Measurements from ENCODE around the gene NRIP1.

NRIP1 gene

DNA sequence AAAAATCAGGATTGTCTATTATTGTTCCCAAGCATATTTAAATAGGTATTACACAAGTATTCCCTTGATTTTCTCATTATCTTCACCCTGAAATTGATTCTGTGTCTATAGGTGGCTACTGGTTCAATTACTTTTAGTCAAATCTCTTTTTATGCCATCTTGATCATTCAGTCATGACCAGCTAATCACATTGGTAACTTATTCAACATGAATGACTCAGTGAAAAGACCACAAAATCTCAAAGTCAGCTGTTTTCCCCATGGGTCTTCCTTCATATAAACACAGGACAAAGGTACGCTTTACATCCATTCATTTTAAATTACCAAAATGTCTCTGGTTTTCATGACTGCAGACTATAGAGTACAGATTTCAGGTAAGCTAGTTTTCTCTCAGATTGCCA lies 23.7 kb upstream of the NRIP1 start:
- DNase-seq (ENCODE audit: low spot score): no peak
- no peak for TF ChIP-seq CTCF (IDR thresholded peaks at IDR 0.05; ENCODE audit: extremely low read depth, missing control alignments)

DNA sequence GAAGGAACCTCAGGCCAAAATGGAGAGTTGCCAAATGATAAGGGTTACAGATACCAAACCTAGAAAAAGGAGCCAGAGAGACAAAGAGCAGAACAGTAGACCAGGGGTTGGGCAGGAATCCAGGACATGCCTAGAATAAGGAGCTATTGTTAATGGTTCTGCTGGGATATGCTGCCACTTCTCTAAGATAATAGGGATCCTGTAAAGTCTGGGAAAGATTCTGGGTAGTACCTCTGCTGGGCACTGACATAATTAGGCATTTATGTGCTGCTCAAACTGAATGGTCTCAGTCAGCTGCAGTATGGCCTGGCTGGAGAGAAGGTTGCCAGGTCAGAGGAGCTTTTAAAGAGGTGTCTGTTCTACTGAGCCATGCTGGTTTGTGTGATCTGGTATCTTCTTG lies 19.9 kb upstream of the NRIP1 start:
- TF ChIP-seq CTCF (IDR thresholded peaks at IDR 0.05; ENCODE audit: extremely low read depth, missing control alignments): no peak
- DNase-seq (ENCODE audit: low spot score): no peak

GRCh38 chr21:15080526-15080925 lies 15.7 kb upstream of the NRIP1 start:
- no peak for DNase-seq (ENCODE audit: low spot score)
- no peak for TF ChIP-seq CTCF (IDR thresholded peaks at IDR 0.05; ENCODE audit: extremely low read depth, missing control alignments)

DNA sequence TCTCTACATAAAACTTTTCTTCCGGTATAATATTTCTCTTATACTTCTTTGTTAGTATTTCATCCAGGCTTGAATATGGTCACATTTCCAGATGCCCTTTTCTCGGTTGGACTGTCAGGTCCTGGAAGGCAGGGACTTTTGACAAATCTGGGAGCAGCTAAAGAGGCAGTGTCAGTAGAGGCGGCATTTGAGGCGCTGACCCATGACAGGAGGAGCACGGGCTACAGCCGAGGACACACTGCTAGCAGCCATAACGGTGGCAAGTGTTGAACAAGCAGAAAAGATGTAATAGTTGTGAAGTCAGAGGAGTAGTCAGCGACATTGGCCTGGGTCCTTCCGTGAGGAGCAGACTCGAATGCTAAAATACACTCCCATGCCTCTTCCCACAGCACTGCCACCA lies 14.5 kb upstream of the NRIP1 start:
- no peak for DNase-seq (ENCODE audit: low spot score)
- no peak for TF ChIP-seq CTCF (IDR thresholded peaks at IDR 0.05; ENCODE audit: extremely low read depth, missing control alignments)

- no peak for DNase-seq (ENCODE audit: low spot score)
- no peak for TF ChIP-seq CTCF (IDR thresholded peaks at IDR 0.05; ENCODE audit: extremely low read depth, missing control alignments)
Measured at GRCh38 chr21:15078180-15078579, 13.4 kb upstream of the NRIP1 start.

DNA sequence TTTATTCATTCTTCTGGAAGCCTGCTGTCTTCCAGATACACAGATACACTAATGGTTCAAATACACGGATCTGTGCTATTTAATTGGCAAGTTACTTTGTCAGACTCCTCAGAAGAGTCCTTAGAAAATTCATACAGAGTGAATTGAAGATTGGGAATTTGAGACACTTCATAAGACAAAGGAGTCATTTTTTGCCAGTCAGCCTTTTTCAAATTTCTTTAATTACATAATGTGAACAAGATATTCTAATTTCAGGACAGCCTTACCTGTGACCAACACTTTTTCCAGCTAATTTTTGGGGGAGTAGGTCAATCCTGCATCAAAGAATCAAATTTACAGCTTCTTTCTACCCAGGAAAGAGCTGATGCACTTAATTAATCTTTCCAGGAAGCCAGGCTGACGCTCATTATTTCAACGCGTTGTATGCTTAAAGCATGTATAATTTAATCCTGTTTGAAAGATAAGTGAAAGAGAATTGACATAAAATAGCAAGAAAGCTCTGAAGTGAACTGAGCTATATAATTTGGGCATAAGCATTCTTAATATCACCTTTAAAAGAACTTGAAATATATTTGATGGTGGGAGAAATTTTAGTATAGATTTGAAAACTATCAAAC lies 12.8 kb upstream of the NRIP1 start:
- no peak for DNase-seq (ENCODE audit: low spot score)
- no peak for TF ChIP-seq CTCF (IDR thresholded peaks at IDR 0.05; ENCODE audit: extremely low read depth, missing control alignments)

DNA sequence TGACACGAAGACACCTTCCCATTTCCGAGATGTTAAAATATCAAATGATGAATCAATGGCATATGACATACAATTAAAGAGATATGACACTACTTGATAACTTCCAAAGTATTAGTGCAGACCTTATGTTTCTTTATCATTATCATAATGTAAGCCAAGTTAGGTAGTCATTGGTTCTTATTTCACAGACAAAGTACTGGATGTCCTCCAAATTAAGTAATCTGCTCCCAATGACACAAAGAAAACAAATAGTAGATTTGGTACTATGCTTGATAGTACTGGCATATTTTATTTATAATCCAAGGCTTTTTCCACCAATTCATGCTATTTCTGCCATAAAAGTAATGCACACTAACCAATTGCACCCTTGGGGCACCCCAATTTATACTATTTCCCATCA lies 11.9 kb upstream of the NRIP1 start:
- no peak for DNase-seq (ENCODE audit: low spot score)
- no peak for TF ChIP-seq CTCF (IDR thresholded peaks at IDR 0.05; ENCODE audit: extremely low read depth, missing control alignments)

All from GM20000 (cell line).